ENCODE measurements around the gene MPP2.

The MPP2 gene

DNA sequence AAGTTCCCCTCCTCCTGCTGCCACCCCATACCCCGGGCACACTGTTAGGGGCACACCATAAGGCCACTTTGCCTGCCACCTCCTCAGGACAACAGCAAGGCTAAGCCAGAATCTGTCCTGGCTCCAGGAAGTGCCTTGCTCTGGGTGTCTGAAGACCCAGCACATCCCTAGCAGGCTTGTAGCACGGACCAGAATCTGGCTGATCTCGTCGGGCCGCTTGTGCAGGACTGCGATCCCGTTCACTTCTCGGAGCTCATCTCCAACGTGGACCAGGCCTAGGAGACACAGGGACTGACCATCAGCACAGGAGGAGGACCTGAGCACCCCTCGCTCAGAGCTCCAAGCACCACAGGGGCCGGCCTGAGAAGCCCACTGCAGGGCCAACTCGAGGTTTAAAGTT lies 81.8 kb downstream of the MPP2 start:
- Histone ChIP-seq H2AFZ (ENCODE audit: low read depth, low read length) (no peak overlapping the region), H4K20me1 (ENCODE audit: insufficient read depth, low read length) (no peaks in the 10 kb centered on the region), H3K27ac (ENCODE audit: low read length) (no peak overlapping the region), H3K4me2 (ENCODE audit: low read length) (no peak overlapping the region), H3K9me3 (ENCODE audit: insufficient read depth, low read length) (no peaks in the 10 kb centered on the region), H3K79me2 (ENCODE audit: low read length) (no peaks in the 10 kb centered on the region), H3K36me3 (replicated peaks; ENCODE audit: low read depth, low read length) (no peaks in the 10 kb centered on the region), H3K4me3 (ENCODE audit: low read length) (no peak overlapping the region), H3K9ac (ENCODE audit: low read length) (no peak overlapping the region), H3K27me3 (ENCODE audit: low read depth, low read length) (no peaks in the 10 kb centered on the region; the same call in 1 of the 2 replicates), H3K4me1 (ENCODE audit: low read length) (peaks cover 4% of the 10 kb centered on the region)
- TF ChIP-seq EZH2phosphoT487 (IDR thresholded peaks at IDR 0.05; ENCODE audit: low read depth) = no peak
- TF ChIP-seq, protein P1, sequence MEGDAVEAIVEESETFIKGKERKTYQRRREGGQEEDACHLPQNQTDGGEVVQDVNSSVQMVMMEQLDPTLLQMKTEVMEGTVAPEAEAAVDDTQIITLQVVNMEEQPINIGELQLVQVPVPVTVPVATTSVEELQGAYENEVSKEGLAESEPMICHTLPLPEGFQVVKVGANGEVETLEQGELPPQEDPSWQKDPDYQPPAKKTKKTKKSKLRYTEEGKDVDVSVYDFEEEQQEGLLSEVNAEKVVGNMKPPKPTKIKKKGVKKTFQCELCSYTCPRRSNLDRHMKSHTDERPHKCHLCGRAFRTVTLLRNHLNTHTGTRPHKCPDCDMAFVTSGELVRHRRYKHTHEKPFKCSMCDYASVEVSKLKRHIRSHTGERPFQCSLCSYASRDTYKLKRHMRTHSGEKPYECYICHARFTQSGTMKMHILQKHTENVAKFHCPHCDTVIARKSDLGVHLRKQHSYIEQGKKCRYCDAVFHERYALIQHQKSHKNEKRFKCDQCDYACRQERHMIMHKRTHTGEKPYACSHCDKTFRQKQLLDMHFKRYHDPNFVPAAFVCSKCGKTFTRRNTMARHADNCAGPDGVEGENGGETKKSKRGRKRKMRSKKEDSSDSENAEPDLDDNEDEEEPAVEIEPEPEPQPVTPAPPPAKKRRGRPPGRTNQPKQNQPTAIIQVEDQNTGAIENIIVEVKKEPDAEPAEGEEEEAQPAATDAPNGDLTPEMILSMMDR (IDR thresholded peaks at IDR 0.05; ENCODE audit: low read depth, low read length) = no peak

Data from OCI-LY3 (cell line).